Vagina (tissue), 2 donors: Measurements from ENCODE around the gene DLL4. TPM values are rescaled to one million over a fixed set of nuclear protein-coding genes. Genes with fewer than 3 reads are reported as not detected.

Source experiments
- DNase-seq, 2 donors: peaks; one replicate each; pipeline ENCODE4 v3.0.0-alpha.2; 2017; ENCODE audit errors: extremely low spot score in 2 of 2
- H3K27ac ChIP-seq: fragments of 200-600 bp; sonication (generic); one replicate; pipeline ENCODE4 v1.5.1; 2019
- H3K27me3 ChIP-seq: fragments of 200-600 bp; sonication (generic); one replicate; pipeline ENCODE4 v1.5.1; 2019
- H3K36me3 ChIP-seq, 2 donors: fragments of 200-600 bp; sonication (generic); one replicate each; pipeline ENCODE4 v1.5.1; 2017 to 2019
- H3K4me1 ChIP-seq: fragments of 200-600 bp; sonication (generic); one replicate; pipeline ENCODE4 v1.5.1; 2019
- H3K4me3 ChIP-seq, 2 donors: fragments of 200-600 bp; sonication (generic); 1 replicate in 1 of 2; 2 replicates in 1 of 2; pipeline ENCODE4 v1.5.1; 2016 to 2019
- H3K9me3 ChIP-seq: fragments of 200-600 bp; sonication (generic); one replicate; pipeline ENCODE4 v1.5.1; 2019
- POLR2A ChIP-seq, 2 donors: fragments of 450-650 bp; IDR thresholded peaks; one replicate each; pipeline ENCODE4 v1.6.1; 2017; ENCODE audit warnings: antibody characterized with exemption in 2 of 2, mild to moderate bottlenecking in 2 of 2, moderate library complexity in 2 of 2
- POLR2AphosphoS5 ChIP-seq, 2 donors: sonication (generic); formaldehyde crosslinking; IDR thresholded peaks; one replicate each; pipeline ENCODE4 v1.9.0; 2017; ENCODE audit warnings: antibody characterized with exemption in 2 of 2, mild to moderate bottlenecking in 2 of 2, low read depth in 1 of 2; ENCODE audit not compliant: insufficient read depth in 1 of 2
- intact Hi-C: fragments of 100-400 bp; cut with DNase I; formaldehyde crosslinking; loops from one replicate; pipeline ENCODE4 v1.15.1; 2023
- total RNA-seq: library from RNA; depleted of rRNA; stranded (reverse); fragments of >200 nt; gene quantifications from one replicate; pipeline ENCODE4 v1.2.3, GENCODE V29; 2016
- TF ChIP-seq, protein P1 (sequence below), 3 experiments: fragments of 450-650 bp in 2 of 3; fragments of 200-600 bp in 1 of 3; sonication (generic) in 1 of 3; IDR thresholded peaks; one replicate each; pipeline ENCODE4 v1.5.1; 2017 to 2019; ENCODE audit warnings: antibody characterized with exemption in 3 of 3, mild to moderate bottlenecking in 2 of 3, moderate library complexity in 2 of 3

Gene DLL4
- total RNA-seq, 1 donor from 2014 or later = 20.9 TPM

DNA sequence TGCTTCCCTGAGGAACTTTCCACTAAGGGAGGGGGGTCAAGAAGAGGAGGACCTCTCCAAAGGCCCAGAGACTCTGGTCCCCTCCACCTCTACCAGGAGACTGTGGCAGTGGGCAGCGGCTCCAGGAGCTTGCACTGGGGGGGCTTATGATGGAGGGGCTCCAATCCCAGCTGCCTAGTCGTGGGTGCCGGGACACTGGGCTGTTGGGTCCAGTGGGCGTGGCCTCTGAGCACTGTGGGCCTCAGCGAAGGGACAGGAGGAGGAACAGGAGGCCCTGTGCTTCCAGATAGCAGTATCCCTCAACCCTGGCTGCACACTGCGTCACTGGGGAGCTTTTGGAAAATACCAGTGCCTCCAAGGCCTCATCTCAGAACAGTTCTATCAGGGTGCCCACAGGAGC lies 13.5 kb upstream of the DLL4 start:
- no peak for DNase-seq
- intact Hi-C loops = no loop called here
- no peaks in the 10 kb centered on the region for H3K36me3 ChIP-seq
- H3K4me3 ChIP-seq = no peak overlapping the region
- H3K27me3 ChIP-seq = no peaks in the 10 kb centered on the region
- TF ChIP-seq POLR2A (IDR thresholded peaks at IDR 0.05) (no peak), POLR2AphosphoS5 (IDR thresholded peaks at IDR 0.05; ENCODE audit: insufficient read depth in 1 of 2, low read depth in 1 of 2) (no peak)
- TF ChIP-seq, protein P1, sequence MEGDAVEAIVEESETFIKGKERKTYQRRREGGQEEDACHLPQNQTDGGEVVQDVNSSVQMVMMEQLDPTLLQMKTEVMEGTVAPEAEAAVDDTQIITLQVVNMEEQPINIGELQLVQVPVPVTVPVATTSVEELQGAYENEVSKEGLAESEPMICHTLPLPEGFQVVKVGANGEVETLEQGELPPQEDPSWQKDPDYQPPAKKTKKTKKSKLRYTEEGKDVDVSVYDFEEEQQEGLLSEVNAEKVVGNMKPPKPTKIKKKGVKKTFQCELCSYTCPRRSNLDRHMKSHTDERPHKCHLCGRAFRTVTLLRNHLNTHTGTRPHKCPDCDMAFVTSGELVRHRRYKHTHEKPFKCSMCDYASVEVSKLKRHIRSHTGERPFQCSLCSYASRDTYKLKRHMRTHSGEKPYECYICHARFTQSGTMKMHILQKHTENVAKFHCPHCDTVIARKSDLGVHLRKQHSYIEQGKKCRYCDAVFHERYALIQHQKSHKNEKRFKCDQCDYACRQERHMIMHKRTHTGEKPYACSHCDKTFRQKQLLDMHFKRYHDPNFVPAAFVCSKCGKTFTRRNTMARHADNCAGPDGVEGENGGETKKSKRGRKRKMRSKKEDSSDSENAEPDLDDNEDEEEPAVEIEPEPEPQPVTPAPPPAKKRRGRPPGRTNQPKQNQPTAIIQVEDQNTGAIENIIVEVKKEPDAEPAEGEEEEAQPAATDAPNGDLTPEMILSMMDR (IDR thresholded peaks at IDR 0.05) = no peak
- no peaks in the 10 kb centered on the region for H3K4me1 ChIP-seq
- H3K27ac ChIP-seq = no peak overlapping the region
- no peaks in the 10 kb centered on the region for H3K9me3 ChIP-seq

DNA sequence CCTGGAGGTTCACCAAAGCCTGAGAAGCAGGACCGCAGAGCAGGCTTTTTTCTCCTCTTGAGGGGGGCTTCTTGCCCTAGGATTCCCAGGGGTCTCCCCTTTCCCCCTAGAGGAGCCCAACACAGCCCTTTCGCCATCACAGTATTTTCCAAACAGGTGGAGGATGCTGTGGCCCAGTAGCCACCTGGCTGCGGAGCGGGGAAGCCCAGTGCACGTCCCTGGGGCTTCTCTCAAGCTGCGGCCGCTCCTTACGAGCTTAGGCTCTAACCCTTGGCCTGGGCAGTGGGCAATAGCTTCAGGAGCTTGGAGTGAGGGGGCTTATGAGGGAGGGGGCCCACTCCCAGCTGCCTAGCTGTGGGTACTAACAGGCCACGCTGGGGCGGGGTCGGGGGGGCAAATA lies 11.6 kb upstream of the DLL4 start:
- no peaks in the 10 kb centered on the region for H3K9me3 ChIP-seq
- DNase-seq = no peak
- TF ChIP-seq, protein P1 (IDR thresholded peaks at IDR 0.05) = no peak
- no peak for TF ChIP-seq POLR2AphosphoS5 (IDR thresholded peaks at IDR 0.05; ENCODE audit: insufficient read depth in 1 of 2, low read depth in 1 of 2)
- TF ChIP-seq POLR2A (IDR thresholded peaks at IDR 0.05) = no peak
- H3K4me3 ChIP-seq = no peak overlapping the region
- H3K4me1 ChIP-seq = no peaks in the 10 kb centered on the region
- no peaks in the 10 kb centered on the region for H3K36me3 ChIP-seq
- intact Hi-C loops = no loop called here
- no peak overlapping the region for H3K27ac ChIP-seq
- no peaks in the 10 kb centered on the region for H3K27me3 ChIP-seq

DNA sequence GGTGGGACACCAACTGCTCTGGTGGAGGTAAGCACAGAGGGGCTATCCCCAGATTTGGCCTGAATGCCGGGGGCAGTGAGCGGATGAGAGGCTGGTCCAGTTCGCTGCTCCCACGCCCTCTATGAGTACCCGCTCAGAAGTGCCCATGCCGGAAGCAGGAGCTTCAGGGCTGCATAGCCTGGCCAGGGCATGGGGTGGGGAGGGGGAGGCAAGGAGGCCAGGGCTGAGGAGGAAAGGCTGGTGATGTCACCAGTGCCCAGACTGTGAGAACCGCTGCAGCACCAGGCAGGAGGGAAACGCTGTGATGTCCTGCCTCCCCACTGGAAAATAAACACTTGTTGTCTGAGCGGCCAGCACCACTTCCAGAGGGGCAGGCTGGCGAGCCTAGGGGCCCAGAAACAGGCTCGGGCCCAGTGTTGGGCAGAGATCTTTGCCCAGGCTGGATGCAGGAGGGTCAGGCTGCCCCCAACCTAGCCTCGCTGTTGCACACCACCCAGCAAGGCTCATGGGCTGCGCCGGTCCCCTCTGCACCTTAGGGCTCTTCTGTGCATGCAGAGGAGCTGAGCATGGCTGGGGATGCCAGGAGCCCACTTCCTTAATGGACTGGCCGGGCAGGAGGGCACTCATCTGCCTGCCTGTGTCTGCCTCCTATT lies 10.9 kb upstream of the DLL4 start:
- H3K27ac ChIP-seq = no peak overlapping the region
- TF ChIP-seq POLR2A (IDR thresholded peaks at IDR 0.05) = no peak
- no peak for TF ChIP-seq POLR2AphosphoS5 (IDR thresholded peaks at IDR 0.05; ENCODE audit: insufficient read depth in 1 of 2, low read depth in 1 of 2)
- TF ChIP-seq, protein P1 (IDR thresholded peaks at IDR 0.05) = no peak
- H3K9me3 ChIP-seq = no peaks in the 10 kb centered on the region
- DNase-seq = no peak
- no peaks in the 10 kb centered on the region for H3K4me1 ChIP-seq
- no peaks in the 10 kb centered on the region for H3K36me3 ChIP-seq
- H3K27me3 ChIP-seq = no peaks in the 10 kb centered on the region
- H3K4me3 ChIP-seq = no peak overlapping the region
- intact Hi-C loops = no loop called here

DNA sequence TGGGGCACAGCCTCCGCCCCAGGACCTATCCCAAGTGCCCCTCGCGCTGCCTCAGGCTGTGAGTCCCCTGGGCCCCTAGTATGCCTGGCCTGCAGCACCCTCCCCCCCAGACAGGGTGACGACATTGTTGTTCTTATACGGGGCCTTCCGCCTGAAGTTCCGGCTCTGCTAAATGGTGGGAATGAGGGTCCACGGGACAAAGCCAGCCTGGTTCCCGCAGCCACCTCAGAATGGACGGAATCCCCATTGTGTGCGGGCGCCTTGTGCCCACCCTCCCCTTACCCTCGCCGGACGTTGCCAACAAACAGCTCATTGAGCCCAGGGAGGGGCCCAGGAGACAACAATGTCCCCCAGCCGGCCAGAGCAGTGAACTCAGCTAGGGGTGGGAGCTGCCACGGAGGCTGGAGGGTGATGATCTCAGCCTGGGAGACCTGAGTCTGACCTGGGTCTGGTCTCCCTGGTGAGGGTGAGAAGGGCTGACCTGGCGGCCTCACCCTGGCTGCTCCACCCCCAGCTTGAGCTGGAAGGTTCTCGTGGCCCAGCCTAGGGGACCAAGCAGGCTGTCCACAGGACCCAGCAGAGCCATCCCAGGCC lies 10.2 kb upstream of the DLL4 start:
- H3K4me3 ChIP-seq = no peak overlapping the region

More for the DNA sequence above, 10.2 kb upstream of the DLL4 start:
- no peak for TF ChIP-seq POLR2A (IDR thresholded peaks at IDR 0.05)
- TF ChIP-seq, protein P1 (IDR thresholded peaks at IDR 0.05) = no peak
- TF ChIP-seq POLR2AphosphoS5 (IDR thresholded peaks at IDR 0.05; ENCODE audit: insufficient read depth in 1 of 2, low read depth in 1 of 2) = no peak
- Histone ChIP-seq H3K4me1 (no peaks in the 10 kb centered on the region), H3K27me3 (no peaks in the 10 kb centered on the region), H3K27ac (no peak overlapping the region), H3K36me3 (no peaks in the 10 kb centered on the region), H3K9me3 (no peaks in the 10 kb centered on the region)
- no peak for DNase-seq
- intact Hi-C loops = no loop called here
